Activated T-helper 1 cell treated with anti-CD3 and anti-CD28 coated beads, Interleukin-12 subunit alpha, Interleukin-12 subunit beta, Interleukin-2, Interleukin-4 antibody, amounts not matched to agents 30 ng/mL and 10 ng/mL and 1 ng/mL, durations not matched to agents 14 hours and 24 hours and 36 hours (primary cell): ENCODE measurements around the gene GDPGP1. TPM values are rescaled to one million over a fixed set of nuclear protein-coding genes. Genes with fewer than 3 reads are reported as not detected.
"Not testable (repeated sequence)": the region's sequence is repeated elsewhere in the genome, so short reads cannot be mapped to it uniquely, and the experiment has no call there.

Experiments used
- DNase-seq: peaks from one replicate; pipeline ENCODE4 v3.0.0; 2021; ENCODE audit warnings: low spot score
- H3K27ac Mint-ChIP-seq: one replicate; pipeline ENCODE4 v1.8.0; 2021; ENCODE audit warnings: mild to moderate bottlenecking, mixed read lengths
- H3K27me3 Mint-ChIP-seq: one replicate; pipeline ENCODE4 v1.8.0; 2022; ENCODE audit warnings: mild to moderate bottlenecking, moderate library complexity, mixed read lengths; ENCODE audit not compliant: insufficient read depth
- H3K36me3 Mint-ChIP-seq: one replicate; pipeline ENCODE4 v1.8.0; 2021; ENCODE audit warnings: low read depth, mixed read lengths
- H3K4me1 Mint-ChIP-seq: one replicate; pipeline ENCODE4 v1.8.0; 2021; ENCODE audit warnings: low read depth, mixed read lengths
- H3K4me3 Mint-ChIP-seq: one replicate; pipeline ENCODE4 v1.8.0; 2021; ENCODE audit warnings: mild to moderate bottlenecking, moderate library complexity, mixed read lengths
- H3K9me3 Mint-ChIP-seq: one replicate; pipeline ENCODE4 v1.8.0; 2021; ENCODE audit warnings: mixed read lengths
- intact Hi-C: fragments of 100-400 bp; cut with micrococcal nuclease; formaldehyde crosslinking; loops from one replicate; pipeline ENCODE4 v1.15.1; 2024
- total RNA-seq: library from RNA; stranded (reverse); gene quantifications from 2 replicates; pipeline ENCODE4 v1.2.3, GENCODE V29; 2022

Gene GDPGP1
- total RNA-seq, 1 donor from 2014 or later = 12.7 TPM

DNA sequence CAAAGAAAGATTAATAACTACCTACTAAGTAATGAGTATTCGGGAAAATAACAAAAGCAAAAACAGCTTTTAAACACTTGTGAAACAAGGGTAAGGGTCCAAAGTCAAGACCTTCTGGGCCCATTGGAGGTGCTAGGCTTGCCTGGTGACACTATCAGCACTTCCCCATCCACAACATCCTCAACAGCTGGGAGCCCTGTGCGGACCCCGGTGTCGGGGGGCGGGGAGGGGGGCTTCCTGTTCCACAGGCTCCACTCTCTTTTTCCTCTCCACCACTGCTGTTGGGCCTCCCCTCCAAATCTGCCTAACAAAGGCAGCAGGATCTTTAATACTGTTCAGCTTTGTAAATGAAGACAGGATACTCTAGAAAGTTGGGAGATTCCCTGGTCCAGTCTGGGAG is 53.1 kb downstream of the GDPGP1 start:
- no peaks in the 10 kb centered on the region for H3K36me3 Mint-ChIP-seq
- H3K4me1 Mint-ChIP-seq = no peaks in the 10 kb centered on the region
- peaks cover 4% of the 10 kb centered on the region for H3K27me3 Mint-ChIP-seq
- intact Hi-C loops = no loop called here
- no peak for DNase-seq
- H3K9me3 Mint-ChIP-seq = no peaks in the 10 kb centered on the region
- no peak overlapping the region for H3K27ac Mint-ChIP-seq
- no peak overlapping the region for H3K4me3 Mint-ChIP-seq

DNA sequence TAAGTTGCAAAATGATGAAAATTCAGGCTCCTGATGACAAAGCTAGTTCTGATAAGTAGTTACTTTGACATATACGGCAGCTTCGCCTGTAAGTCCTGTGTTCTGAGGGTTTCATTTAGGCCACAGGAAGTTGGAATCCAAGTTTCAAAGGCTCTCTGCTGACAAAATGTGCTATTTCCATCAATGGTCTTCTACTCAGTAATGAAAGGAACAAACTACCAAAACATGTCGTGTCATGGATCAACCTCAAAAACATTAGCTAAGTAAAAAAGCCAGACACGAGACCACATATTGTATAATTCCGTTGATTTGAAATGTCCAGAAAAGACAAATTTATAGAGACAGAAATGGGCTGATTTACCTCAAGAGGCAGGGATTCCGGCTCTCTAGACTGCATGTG is 53.9 kb downstream of the GDPGP1 start:
- H3K9me3 Mint-ChIP-seq = no peaks in the 10 kb centered on the region
- H3K36me3 Mint-ChIP-seq = no peaks in the 10 kb centered on the region
- no peaks in the 10 kb centered on the region for H3K4me1 Mint-ChIP-seq
- intact Hi-C loops = no loop called here
- peaks cover 2% of the 10 kb centered on the region for H3K27me3 Mint-ChIP-seq
- H3K27ac Mint-ChIP-seq = no peak overlapping the region
- H3K4me3 Mint-ChIP-seq = no peak overlapping the region
- DNase-seq = no peak

DNA sequence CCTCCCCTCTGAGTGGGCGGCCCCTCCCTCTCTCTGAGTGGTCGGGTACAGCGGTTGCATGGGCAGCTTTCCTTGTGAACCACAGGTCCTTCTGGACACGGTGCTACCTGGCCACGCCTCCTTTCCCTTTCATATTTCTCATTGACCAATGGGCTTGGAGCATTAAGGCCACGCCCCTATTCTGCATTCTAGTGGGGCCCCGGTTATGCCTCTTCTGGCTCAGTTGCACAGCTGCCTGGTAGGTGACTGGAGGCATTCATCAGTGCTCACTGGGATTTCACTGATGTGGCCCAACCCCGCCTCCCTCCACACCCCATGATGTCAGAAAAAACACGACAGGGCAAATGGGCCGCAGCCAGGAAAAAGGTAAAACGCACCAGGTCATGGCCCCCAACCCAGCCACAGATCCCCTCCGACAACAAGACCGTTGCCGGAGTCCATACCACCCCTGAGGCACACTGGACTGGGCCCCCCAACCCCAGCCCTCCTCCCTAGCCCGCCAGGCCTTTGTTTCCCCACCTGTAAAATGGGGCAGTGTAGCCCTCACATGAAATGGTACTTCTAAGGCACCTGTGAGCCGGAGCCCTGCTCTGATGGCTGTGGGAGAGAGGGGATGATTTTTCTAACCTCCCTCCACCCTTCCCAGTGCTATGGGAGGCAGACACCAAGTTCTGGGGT is 57.8 kb downstream of the GDPGP1 start:
- H3K4me3 Mint-ChIP-seq = no peak overlapping the region
- H3K27me3 Mint-ChIP-seq = peaks cover 19% of the 10 kb centered on the region
- no peak overlapping the region for H3K27ac Mint-ChIP-seq
- no peak for DNase-seq
- no peaks in the 10 kb centered on the region for H3K36me3 Mint-ChIP-seq
- no peaks in the 10 kb centered on the region for H3K9me3 Mint-ChIP-seq
- intact Hi-C loops = loop anchor here (2.0 kb wide), 1 partner anchor 15 kb away; no protein-coding TSS in a partner anchor
- H3K4me1 Mint-ChIP-seq = peaks cover 6% of the 10 kb centered on the region

DNA sequence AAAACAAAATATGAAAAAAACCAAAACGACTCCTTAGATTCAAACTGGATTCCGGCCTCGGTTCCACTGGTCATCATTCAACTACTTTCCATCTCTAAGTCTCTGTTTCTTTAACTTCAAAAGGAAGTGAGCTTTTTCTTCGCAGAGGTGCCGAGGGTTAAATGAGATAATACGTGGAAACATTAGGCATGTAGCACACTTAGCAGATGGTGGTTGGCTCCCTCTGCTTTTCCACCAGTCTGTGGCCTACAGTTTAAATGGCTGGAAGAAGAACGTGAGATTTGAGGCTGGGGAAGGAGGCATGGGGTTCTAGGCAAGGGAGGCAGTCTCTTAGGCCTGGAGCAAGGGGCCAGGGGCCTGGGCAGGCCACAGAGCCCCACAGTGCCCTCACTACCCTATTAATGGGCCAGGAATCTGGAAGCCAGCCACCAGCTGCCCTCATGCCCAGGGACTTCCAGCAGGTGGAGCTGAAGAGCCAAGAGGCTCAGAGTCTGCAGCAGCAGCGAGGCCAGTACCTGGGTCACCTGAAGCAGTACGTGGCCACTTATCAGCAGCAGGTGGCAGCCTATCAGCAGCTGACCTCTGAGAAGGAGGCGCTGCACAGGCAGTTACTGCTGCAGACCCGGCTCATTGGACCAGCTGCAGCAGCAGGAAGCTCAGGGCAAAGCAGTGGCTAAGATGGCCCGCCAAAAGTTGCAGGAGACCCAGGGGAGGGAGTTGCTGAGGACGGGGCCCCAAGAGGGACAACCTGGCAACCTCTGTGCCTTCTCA is 59.2 kb downstream of the GDPGP1 start:
- intact Hi-C loops = loop anchor here (1.0 to 2.0 kb wide), 3 partner anchors 8 to 189 kb away; no protein-coding TSS in a partner anchor
- peak; percentile 58 for DNase-seq
- H3K9me3 Mint-ChIP-seq, H3K4me1 Mint-ChIP-seq, H3K27ac Mint-ChIP-seq, H3K4me3 Mint-ChIP-seq, H3K36me3 Mint-ChIP-seq: not testable (repeated sequence)
- H3K27me3 Mint-ChIP-seq = peaks cover 19% of the 10 kb centered on the region

DNA sequence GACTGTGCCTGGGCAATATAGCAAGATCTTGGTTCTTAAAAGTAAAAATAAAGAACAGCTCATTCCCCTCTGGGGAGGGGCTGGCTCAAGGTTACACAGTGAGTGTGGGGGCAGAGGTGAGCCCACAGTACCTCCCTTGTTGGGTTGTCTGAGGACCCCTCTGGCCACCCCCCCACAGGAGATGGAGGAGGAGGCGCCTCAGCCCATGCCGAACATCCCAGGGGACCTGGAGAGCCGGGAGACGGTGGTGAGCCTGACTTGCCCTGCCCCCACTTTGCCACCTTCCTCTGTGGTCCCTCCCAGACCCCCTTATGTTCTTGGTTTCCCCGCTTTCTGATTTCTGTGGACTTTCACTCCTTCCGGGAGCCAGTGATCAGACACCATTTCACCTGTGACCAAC is 60.1 kb downstream of the GDPGP1 start:
- peaks cover 6% of the 10 kb centered on the region for H3K4me1 Mint-ChIP-seq
- H3K27ac Mint-ChIP-seq = no peak overlapping the region
- intact Hi-C loops = no loop called here
- H3K27me3 Mint-ChIP-seq = peaks cover 21% of the 10 kb centered on the region
- H3K36me3 Mint-ChIP-seq = no peaks in the 10 kb centered on the region
- no peaks in the 10 kb centered on the region for H3K9me3 Mint-ChIP-seq
- no peak overlapping the region for H3K4me3 Mint-ChIP-seq
- DNase-seq = no peak

DNA sequence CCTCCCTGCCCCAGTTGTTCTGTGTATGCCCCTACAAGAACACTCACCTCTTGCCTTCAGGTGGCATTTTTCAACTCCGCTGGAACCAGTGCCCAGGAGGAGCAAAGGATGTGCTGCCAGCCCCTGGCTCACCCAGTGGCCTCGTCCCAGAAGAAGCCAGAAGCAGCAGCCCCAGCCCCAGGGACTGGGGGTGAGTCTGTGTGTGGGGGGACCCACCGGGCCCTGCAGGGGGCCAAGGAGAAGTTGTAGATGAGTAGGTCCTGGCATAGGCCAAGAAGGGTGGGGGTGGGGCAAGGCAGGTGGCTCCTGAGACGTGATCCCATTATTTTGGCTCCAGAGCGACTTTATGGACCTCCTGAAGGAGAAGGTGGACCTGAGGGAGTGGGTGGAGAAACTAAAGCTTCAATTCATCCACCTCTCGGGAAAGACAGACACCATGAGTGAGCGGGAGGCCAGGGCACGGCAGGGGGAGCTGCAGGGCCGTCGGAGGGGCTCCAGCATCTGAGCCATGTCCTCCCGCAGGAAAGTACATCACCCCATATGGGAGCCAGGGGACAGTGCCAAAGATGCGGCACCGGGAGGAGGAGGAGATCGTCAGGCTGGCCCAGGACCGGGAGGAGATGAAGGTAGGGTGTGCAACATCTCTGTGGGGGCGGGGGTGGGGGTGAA is 60.7 kb downstream of the GDPGP1 start:
- Mint-ChIP-seq H3K4me1 (peaks cover 6% of the 10 kb centered on the region), H3K27me3 (peaks cover 23% of the 10 kb centered on the region), H3K27ac (no peak overlapping the region), H3K9me3 (no peaks in the 10 kb centered on the region), H3K4me3 (no peak overlapping the region), H3K36me3 (no peaks in the 10 kb centered on the region)
- DNase-seq = no peak
- intact Hi-C loops = no loop called here

DNA sequence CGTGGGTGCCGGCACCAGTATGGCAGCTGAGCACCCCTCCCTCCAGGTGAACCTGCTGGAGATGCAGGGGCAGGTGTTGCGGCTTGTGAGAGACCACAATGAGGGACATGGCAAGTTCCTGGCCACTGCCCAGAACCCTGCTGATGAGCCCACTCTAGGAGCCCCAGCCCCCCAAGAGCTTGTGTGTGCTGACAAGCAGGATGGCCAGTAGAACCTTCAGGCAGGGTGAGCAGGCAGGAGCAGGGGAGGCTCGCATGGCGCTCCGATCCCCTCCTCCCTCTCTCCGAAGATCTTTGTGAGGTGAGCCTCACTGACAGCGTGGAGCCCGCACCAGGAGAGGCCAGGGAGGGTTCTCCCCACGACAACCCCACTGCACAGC is 61.2 kb downstream of the GDPGP1 start:
- peaks cover 20% of the 10 kb centered on the region for H3K27me3 Mint-ChIP-seq
- no peaks in the 10 kb centered on the region for H3K9me3 Mint-ChIP-seq
- no peak for DNase-seq
- H3K27ac Mint-ChIP-seq = no peak overlapping the region
- H3K4me3 Mint-ChIP-seq = no peak overlapping the region
- peaks cover 6% of the 10 kb centered on the region for H3K4me1 Mint-ChIP-seq
- intact Hi-C loops = no loop called here
- H3K36me3 Mint-ChIP-seq = no peaks in the 10 kb centered on the region

Other genes starting within 250 kb of the GDPGP1 start
- 22.6 and 23.1 TPM in 2 replicates for gene ZNF710, start 232.9 kb upstream of the GDPGP1 start, total RNA-seq
- 94.1 and 96.3 TPM in 2 replicates for gene IDH2, start 131.7 kb upstream of the GDPGP1 start, total RNA-seq
- 17.5 and 18.8 TPM in 2 replicates for gene SEMA4B, start 32.9 kb upstream of the GDPGP1 start, total RNA-seq
- 144 and 145 TPM in 2 replicates for gene CIB1, start 268 bp upstream of the GDPGP1 start, total RNA-seq
- gene TTLL13, start 15.3 kb downstream of the GDPGP1 start, total RNA-seq = 0.29 and 0.65 TPM in 2 replicates
- gene NGRN, start 31.5 kb downstream of the GDPGP1 start, total RNA-seq = 39.0 and 39.9 TPM in 2 replicates
- 1.6 and 2.1 TPM in 2 replicates for gene ZNF774, start 118.1 kb downstream of the GDPGP1 start, total RNA-seq
- 144 and 149 TPM in 2 replicates for gene IQGAP1, start 154.0 kb downstream of the GDPGP1 start, total RNA-seq